HG02610 (cell line): ENCODE measurements around the gene EPHB2.

Experiments used
- ATAC-seq: cut with Tn5 transposase; IDR thresholded peaks from one replicate; pipeline ENCODE4 v1.9.1; 2021; ENCODE audit warnings: mild to moderate bottlenecking, moderate library complexity; ENCODE audit not compliant: unreplicated experiment

Gene EPHB2

GRCh38 chr1:22852144-22852655 lies 141.6 kb downstream of the EPHB2 start:
- no peak for ATAC-seq

- ATAC-seq = no peak
Measured at GRCh38 chr1:22853651-22854185, 143.1 kb downstream of the EPHB2 start.

GRCh38 chr1:22854688-22855565 lies 144.3 kb downstream of the EPHB2 start:
- no peak for ATAC-seq

- ATAC-seq = no peak
Measured at GRCh38 chr1:22855668-22856606, 145.3 kb downstream of the EPHB2 start.

- no peak for ATAC-seq
Measured at GRCh38 chr1:22857661-22858060, 147.0 kb downstream of the EPHB2 start.

- no peak for ATAC-seq
Measured at GRCh38 chr1:22860414-22860800, 149.8 kb downstream of the EPHB2 start.

- no peak for ATAC-seq
Measured at GRCh38 chr1:22860883-22861385, 150.3 kb downstream of the EPHB2 start.

GRCh38 chr1:22861764-22862440 lies 151.3 kb downstream of the EPHB2 start:
- no peak for ATAC-seq

- no peak for ATAC-seq
Measured at GRCh38 chr1:22862752-22863151, 152.1 kb downstream of the EPHB2 start.

GRCh38 chr1:22863766-22864165 lies 153.1 kb downstream of the EPHB2 start:
- no peak for ATAC-seq

GRCh38 chr1:22864886-22865285 lies 154.2 kb downstream of the EPHB2 start:
- ATAC-seq = no peak

GRCh38 chr1:22865736-22866135 lies 155.1 kb downstream of the EPHB2 start:
- no peak for ATAC-seq

- no peak for ATAC-seq
Measured at GRCh38 chr1:22866868-22867267, 156.2 kb downstream of the EPHB2 start.

- no peak for ATAC-seq
Measured at GRCh38 chr1:22868331-22868730, 157.7 kb downstream of the EPHB2 start.

- ATAC-seq = no peak
Measured at GRCh38 chr1:22869325-22869724, 158.7 kb downstream of the EPHB2 start.

- ATAC-seq = no peak
Measured at GRCh38 chr1:22870201-22870871, 159.7 kb downstream of the EPHB2 start.

- no peak for ATAC-seq
Measured at GRCh38 chr1:22872981-22873664, 162.5 kb downstream of the EPHB2 start.

GRCh38 chr1:22874785-22875184 lies 164.1 kb downstream of the EPHB2 start:
- no peak for ATAC-seq

- no peak for ATAC-seq
Measured at GRCh38 chr1:22875241-22875640, 164.6 kb downstream of the EPHB2 start.
